Posterior vena cava (tissue), 2 donors: ENCODE measurements around the gene BCL7C. TPM values are rescaled to one million over a fixed set of nuclear protein-coding genes. Genes with fewer than 3 reads are reported as not detected.

Experiments used
- DNase-seq: peaks from one replicate; pipeline ENCODE4 v3.0.0-alpha.2; 2020; ENCODE audit warnings: low spot score
- intact Hi-C, 2 donors: fragments of 100-400 bp; cut with DNase I; formaldehyde crosslinking; loops; one replicate each; pipeline versions ENCODE4 v1.14.1 to v1.14.2; 2022 to 2023
- total RNA-seq, 2 donors: library from RNA; stranded (reverse); fragmentation: NEBNext Ultra II Directional; extraction: Animal tissue kit (Norgen Biotek cat#: 25700); gene quantifications; one replicate each; pipeline ENCODE4 v1.2.1, GENCODE V29; 2021
- donor health status: DM: yes; HTN: yes; CAD: no.
- donor health status: DM: yes; HTN: yes; CAD: no.

The BCL7C gene
- total RNA-seq, 2 donors from 2014 or later, result 33.6 to 36.3 TPM

DNA sequence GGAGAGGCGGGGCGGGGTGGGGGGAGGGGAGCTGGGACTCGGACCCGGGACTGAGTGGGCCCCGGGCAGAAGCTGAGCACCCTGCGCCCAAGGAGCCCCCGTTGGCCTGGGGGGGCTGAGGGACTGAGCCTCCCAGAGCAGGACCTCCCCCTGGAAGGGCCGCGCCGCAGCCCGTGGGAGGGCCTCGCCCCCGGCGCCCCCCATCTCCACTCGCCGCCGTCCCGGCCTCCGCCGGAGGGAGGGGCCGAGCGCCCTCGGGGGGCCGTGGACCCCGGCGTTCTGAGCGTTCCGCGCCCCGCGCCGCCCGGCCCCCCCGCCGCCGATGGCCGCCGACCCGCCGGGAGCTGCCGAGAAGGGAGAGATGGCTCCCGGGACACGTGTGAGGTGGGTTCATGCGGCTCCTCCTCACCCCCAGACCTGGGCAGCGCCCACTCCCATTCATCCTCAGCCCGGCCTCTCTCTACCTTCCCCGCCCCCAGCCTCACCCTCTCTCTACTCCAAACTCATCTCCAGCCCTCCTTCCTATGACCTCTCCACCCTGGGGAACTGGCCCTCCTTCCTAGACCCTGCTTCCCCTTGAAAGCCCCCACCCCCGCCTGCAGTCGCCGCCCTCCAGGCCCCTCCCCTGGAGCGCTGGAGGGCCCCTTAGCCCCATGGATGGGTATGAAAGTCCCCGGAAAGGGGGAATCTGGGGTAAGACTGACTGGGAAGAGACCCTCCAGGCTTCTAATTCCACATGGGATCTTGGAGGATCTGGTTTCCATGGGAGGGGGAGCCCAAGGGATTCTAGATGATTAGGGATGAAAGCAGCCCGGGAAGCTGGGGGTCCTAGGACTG, 30.4 kb upstream of the BCL7C start:
- peak; percentile 72 for DNase-seq
- intact Hi-C loops, result no loop called here

DNA sequence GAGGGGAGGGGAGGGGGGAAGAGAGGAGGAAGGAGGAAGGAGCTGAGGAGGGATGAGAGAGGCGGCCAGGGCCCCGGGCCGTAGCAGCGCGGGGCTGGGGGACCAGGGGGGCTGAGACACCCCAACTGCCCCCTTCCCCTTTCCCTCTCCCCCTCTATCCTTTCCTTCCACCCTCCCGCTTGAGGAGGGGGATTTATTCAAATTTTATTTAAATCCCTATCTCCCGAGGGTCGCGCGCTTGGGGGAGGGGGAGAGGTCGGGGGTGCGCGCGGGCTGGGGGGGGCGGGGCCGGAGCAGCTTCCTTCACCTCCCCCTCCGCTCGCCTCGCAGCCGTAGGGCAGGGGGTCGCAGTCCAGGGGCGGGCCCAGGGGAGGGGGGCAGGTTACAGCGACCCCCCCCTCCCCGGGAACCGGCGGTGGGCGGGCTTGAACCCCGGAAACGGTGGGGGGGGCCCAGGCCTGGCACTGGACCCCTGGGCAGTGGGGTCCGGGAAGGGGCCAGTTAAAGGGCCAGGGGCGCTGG, 29.7 kb upstream of the BCL7C start, which contains the start of gene FBXL19:
Gene FBXL19 (plus strand): TSS at position 19 of the 522 bp plus-strand sequence. CDS start 2,183 bp downstream, outside the sequence.
- intact Hi-C loops, result no loop called here
- DNase-seq, result peak; percentile 89

DNA sequence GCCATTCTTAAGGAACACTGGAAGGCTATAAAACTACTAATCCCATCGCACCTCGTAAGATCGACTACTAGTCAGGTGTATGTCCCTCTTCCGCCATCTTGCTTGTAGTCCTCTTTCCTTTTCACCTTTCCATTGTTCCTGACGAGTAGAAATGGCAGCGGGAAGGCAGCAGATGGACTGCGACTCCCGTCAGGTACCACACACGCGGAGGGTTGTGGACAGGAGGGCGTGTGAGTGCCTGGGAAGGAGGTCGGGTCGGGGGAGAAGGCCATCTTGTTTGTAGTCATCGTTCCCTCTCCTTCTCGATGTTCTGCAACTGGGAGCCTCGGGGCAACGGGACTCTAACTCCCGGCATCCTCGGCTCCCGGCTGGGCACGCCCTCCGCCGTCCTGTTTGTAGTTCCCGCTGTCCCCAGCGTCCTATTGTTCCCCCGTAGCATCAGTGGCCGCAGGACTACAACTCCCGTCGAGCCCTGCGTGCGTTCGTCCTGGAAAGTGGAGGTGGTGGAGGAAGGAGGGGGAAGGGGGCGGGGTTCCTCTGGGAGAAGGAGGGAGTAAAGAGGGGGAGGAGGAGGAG, 29.2 kb upstream of the BCL7C start:
- peak; percentile 100 for DNase-seq
- intact Hi-C loops, result no loop called here

DNA sequence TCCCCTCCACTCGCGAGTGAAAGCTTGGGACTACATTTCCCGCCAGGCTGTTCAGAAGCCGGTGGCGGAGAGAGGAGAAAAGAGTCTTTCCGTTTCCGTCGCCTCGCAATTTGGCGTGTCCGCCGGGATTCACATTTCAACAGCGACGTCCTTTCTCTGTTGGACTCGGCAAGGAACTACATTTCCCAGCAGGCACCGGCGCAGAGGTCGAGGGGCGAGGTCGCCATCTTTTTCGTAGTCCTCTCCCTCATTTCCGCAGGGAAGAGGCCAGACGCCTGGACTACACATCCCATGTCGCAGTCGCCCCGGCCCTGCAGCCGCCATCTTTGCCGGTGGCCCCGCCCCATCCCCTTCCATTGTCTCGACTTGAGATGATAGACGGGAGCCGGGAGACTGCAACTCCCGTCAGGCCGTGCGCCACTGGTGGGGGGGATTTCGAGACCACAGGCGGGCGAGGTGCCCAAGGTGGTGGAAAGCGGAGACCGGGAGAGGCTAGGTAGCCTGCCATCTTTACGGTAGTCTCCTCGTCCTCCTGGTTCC, 28.6 kb upstream of the BCL7C start:
- intact Hi-C loops, result no loop called here
- peak; percentile 100 for DNase-seq

DNA sequence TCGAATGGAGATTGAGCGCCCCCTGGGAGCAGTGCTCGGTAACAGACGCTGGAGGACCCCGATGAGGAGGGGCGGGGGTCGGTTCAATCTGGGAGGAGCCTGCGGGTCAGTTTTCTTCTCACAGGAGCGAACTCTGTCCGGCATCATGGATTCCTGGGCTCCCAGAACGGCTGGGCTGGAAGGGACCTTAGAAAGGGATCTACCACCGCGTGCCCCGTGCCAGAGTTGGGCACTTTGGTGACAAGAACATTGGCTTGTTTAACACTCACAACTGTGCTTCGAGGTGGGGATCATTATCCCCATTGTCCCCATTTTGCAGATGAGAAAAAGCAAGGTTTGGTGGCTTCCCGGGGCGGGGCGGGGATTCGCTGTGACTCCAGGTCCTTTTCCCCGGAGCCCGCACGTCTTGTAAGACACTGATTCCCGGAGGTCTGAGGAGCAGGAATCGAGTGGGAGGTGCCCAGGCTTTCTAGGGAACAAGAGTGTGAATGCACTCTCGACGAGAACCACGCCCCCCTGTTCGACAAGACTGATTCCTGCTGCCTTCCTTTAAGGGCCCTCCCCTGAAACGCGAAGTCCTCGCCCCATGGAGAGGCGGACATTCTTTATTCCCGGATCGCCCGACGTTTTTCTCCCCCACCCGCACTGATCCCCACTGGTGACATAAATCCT, 28.0 kb upstream of the BCL7C start:
- peak; percentile 97 for DNase-seq
- intact Hi-C loops, result loop anchor here in 1 of 2 donors (2.0 kb wide), 1 partner anchor 77 kb away; no protein-coding TSS in a partner anchor

DNA sequence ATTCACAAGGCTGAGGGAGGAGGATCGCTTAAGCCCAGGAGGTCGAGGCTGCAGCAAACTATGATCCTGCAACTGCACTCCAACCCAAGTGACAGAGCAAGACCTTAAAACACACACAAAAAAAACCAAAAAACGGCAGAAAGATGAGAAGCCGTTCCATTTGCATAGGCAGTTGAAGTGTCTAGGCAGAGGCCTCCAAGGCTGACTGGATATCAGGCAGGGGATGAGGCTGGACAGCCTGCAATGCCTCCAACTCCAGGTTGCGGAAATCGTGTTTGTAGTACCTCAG, 27.5 kb upstream of the BCL7C start:
- no peak for DNase-seq
- intact Hi-C loops, result loop anchor here in 1 of 2 donors (2.0 kb wide), 1 partner anchor 77 kb away; no protein-coding TSS in a partner anchor

DNA sequence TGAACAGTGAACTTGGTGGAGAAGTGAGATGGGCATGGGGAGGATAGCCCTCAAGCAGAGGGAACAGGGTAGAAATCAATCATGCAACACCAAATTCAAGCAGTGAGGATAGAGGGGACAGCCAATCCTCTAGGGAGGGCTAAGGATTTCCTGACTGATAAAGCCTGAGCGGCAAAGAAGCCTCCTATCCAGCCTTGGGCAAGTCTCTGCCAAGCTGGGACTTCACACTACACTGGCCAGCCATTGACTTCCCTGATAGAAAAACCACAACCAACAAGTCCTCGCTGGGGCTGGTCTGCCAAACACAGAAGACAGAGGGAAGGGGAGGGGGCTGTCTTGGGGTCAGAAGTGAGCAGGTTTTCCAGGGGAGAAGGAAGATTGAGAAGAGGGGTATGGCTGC, 27.0 kb upstream of the BCL7C start:
- intact Hi-C loops, result loop anchor here in 1 of 2 donors (2.0 kb wide), 1 partner anchor 76 kb away; no protein-coding TSS in a partner anchor
- DNase-seq, result no peak

DNA sequence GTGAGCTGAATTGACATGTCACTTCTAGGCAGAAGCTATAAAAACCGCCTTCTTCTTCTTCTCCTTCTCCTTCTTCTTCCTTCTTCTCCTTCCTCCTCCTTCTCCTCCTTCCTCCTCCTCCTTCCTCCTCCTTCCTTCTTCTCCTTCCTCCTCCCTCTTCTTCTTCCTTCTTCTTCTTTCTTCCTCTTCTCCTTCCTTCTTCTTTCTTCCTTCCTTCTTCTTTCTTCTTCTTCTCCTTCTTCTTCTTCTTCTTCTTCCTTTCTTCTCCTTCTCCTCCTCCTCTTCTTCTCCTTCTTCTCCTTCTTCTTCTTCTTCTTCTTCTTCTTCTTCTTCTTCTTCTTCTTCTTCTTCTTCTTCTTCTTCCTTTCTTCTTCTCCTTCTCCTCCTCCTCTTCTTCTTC, 24.7 kb upstream of the BCL7C start:
- DNase-seq, result no peak
- intact Hi-C loops, result loop anchor here in 1 of 2 donors (10.0 kb wide), 1 partner anchor 54 kb away; no protein-coding TSS in a partner anchor

DNA sequence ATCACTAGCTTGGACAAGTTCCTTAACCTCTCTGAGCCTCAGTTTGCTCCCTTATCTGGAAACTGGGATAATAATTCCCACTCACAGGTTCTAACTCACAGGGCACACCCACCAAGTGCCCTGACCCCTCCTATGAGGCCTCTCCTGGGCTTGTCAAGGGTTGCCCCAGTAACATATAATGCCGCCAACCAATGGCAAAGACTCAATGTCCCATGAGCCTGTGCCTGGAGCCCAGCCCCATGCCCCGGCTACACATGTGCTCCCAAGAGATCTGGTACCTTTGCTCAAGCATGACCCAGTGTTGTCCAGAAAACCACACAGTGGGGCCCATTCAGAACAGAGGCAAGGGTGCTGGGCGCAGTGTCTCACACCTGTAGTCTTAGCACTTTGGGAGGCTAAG, 21.0 kb upstream of the BCL7C start:
- no peak for DNase-seq
- intact Hi-C loops, result loop anchor here (5.0 to 10.0 kb wide), 2 partner anchors 50 to 53 kb away; no protein-coding TSS in a partner anchor

DNA sequence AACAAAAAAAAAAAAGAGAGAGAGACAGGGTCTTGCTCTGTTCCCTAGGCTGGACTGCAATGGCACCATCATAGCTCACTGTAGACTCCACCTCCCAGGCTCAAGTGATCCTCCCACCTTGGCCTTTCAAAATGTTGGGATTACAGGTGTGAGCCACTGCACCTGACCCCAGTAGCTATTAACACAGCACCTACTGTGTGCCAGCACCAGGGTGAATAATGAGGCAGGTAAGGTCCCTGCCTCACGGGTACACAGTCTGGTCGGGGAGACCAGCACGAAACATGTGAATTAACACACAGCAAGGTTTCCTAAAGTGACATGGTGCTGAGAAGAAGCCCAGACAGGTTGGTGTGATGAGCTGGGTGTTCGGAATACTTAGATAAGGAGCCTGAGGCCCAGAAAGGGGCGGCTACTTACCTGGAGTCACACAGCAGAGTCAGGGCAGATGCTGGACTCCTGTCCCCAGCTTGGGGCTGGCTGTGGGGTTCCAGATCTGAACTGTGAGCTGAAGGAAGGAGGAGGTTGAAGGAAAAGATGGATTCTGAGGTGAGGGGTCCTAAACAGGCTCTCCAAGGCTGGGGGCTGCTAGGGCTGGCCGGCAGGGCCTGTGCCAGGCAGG, 19.0 kb upstream of the BCL7C start:
- intact Hi-C loops, result loop anchor here (5.0 to 10.0 kb wide), 2 partner anchors 48 to 51 kb away; no protein-coding TSS in a partner anchor

DNA sequence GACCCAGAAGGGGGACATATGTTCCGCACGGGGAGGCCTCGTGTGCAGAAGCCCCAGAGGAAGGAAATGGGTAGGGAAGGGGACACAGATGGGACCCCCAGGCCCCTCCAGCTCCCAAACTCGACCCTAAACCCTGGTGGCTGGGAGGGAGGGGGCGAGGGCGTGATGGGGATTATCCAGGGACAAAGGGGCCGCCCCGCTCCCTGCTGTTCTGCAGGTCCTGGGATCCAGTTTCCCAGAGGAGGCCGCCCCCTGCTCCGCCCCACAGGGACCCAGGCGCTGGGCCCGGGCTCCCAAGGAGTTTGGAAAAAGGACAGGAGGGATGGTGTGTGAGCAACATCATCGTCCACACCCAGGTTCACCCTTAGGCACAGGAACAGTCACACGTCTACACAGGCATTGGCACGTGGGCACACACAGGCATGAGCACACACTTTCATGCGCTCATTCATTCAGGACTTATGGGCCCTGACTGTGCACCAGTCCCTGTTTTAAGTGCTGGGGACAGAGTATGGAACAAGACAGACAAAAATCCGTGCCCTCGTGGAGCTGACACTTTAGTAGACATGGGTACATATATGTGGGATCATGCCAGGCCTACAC, 16.7 kb upstream of the BCL7C start:
- DNase-seq, result no peak
- intact Hi-C loops, result loop anchor here (5.0 to 10.0 kb wide), 2 partner anchors 46 to 48 kb away; no protein-coding TSS in a partner anchor

More for the DNA sequence above, 19.0 kb upstream of the BCL7C start:
- DNase-seq, result no peak

DNA sequence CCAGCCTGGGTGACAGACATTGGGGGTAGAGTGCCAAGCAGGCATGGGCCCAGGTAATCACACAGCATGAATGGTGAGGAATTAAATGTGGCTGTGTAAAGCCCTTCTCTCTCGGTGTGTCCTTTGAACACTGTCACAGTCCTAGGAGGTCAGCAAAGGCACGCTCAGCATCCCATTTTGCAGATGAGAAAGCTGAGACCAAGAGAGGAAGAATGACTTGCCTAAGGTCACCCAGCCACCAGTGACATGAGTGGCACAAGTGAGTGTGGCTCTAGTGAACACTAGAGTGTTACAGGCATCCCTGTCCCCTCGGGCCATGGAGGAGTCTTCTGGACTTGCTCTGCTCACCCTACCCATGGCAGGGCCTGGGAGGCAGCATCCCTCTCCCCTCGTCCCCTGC, 13.2 kb upstream of the BCL7C start:
- no peak for DNase-seq
- intact Hi-C loops, result no loop called here

DNA sequence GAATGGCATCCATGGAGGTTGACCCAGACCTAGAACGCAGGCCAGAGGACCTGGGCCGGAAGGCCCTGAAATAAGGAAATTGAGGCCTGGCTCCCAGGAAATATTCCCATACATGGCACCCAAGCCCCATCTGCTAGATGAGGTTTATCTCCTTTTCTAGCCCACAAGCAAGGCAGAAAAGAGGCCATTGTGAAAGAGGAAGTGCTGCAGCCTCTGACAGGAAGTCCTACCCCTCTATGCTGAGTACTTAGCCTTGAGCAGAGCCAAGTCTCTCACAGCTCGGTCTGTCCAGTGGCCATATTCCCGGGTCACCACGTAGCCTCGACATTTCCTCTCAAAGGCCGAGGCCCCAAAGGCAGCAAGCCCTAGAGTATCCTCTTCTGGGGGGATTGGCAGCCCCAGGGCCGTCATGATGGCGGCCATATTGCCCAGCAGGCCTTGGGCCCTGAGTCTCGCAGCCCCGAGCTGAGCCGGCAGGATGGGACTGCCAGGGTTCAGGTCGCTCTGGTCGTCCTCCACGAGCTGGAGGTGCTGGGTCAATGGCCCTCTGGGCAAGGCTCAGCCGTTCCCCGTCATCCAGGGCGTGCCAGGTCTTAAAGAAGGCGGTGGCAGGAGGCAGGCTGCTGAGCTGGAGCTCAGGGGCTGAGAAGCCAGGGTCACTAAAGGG, 10.4 kb upstream of the BCL7C start:
- intact Hi-C loops, result loop anchor here in 1 of 2 donors (5.0 kb wide), 1 partner anchor 57 kb away; no protein-coding TSS in a partner anchor

DNA sequence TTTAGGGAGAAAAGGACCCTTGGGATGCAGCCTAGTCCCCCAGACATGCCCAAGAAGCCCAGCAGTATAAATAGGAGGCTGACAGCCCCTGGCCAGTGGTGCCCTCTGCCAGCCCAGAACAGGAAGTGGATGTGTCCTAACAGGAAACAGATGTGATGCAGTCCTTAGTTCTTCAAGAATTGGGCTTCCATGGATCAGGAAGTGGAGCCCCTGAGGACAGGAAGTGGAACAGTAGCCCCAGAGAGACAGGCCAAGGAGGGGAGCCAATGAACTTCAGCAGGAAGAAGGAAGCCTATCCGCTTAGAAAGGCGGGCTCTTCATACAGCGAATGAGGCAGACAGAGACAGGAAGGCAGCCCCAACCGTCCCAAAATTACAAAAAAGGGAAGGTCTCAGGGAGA, 9.7 kb upstream of the BCL7C start:
- DNase-seq, result no peak
- intact Hi-C loops, result loop anchor here in 1 of 2 donors (5.0 kb wide), 1 partner anchor 56 kb away; no protein-coding TSS in a partner anchor

More for the DNA sequence above, 10.4 kb upstream of the BCL7C start:
- no peak for DNase-seq

DNA sequence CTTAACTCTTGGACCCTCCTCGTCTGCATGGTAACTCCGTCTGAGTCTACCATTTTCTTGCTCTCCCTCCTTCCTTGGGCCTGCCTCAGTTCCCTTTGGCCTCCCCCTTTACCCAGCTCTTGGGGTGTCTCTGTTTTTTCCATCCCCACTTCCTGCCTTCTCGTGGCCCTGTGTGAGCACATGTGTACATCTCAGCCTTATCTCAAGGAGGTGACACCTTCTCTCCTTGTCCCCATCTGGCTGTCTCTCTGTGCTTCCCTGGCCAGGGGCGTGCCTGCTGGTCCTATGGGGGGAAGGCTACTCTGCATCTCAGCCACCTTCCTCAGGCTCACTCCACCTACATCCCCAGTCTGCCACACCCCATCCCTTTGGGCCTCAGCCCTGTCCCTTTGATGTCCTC, 9.1 kb upstream of the BCL7C start:
- intact Hi-C loops, result loop anchor here in 1 of 2 donors (5.0 kb wide), 1 partner anchor 56 kb away; no protein-coding TSS in a partner anchor
- DNase-seq, result no peak

DNA sequence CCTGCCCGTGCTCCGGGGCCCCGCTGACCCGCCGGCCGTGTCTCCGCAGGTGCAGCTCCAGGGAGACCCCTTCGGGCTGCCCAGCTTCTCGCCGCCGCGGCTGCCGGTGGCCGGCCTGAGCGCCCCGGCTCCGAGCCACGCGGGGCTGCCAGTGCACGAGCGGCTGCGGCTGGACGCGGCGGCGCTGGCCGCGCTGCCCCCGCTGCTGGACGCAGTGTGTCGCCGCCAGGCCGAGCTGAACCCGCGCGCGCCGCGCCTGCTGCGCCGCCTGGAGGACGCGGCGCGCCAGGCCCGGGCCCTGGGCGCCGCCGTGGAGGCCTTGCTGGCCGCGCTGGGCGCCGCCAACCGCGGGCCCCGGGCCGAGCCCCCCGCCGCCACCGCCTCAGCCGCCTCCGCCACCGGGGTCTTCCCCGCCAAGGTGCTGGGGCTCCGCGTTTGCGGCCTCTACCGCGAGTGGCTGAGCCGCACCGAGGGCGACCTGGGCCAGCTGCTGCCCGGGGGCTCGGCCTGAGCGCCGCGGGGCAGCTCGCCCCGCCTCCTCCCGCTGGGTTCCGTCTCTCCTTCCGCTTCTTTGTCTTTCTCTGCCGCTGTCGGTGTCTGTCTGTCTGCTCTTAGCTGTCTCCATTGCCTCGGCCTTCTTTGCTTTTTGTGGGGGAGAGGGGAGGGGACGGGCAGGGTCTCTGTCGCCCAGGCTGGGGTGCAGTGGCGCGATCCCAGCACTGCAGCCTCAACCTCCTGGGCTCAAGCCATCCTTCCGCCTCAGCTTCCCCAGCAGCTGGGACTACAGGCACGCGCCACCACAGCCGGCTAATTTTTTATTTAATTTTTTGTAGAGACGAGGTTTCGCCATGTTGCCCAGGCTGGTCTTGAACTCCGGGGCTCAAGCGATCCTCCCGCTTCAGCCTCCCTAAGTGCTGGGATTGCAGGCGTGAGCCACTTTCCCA, 8.4 kb upstream of the BCL7C start:
- intact Hi-C loops, result loop anchor here in 1 of 2 donors (5.0 kb wide), 1 partner anchor 55 kb away; no protein-coding TSS in a partner anchor
- peak; percentile 92 for DNase-seq
